GM18526 (cell line): ENCODE measurements around the gene FXYD4.

Source experiments
- POLR2A ChIP-seq: IDR thresholded peaks from 3 replicates; pipeline ENCODE4 v1.6.1; 2011; ENCODE audit not compliant: insufficient read length; ENCODE audit errors: extremely low read depth

FXYD4 gene

DNA sequence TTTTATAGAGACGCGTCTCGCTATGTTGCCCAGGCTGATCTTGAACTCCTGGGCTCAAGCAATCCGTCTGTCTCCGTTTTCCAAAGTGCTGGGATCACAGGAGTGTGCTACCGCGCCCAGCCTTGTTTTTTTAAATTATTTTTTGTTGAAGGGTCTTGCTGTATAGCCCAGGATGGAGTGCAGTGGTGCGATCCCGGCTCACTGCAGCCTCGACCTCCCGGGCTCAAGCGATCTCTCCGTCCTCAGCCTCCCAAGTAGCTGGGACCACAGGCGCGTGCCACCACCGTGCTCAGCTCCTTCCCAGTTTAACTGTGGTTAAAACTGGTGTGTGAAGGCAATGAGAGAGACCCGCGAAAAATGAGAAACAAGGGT, 48.5 kb downstream of the FXYD4 start:
- no peak for TF ChIP-seq POLR2A

DNA sequence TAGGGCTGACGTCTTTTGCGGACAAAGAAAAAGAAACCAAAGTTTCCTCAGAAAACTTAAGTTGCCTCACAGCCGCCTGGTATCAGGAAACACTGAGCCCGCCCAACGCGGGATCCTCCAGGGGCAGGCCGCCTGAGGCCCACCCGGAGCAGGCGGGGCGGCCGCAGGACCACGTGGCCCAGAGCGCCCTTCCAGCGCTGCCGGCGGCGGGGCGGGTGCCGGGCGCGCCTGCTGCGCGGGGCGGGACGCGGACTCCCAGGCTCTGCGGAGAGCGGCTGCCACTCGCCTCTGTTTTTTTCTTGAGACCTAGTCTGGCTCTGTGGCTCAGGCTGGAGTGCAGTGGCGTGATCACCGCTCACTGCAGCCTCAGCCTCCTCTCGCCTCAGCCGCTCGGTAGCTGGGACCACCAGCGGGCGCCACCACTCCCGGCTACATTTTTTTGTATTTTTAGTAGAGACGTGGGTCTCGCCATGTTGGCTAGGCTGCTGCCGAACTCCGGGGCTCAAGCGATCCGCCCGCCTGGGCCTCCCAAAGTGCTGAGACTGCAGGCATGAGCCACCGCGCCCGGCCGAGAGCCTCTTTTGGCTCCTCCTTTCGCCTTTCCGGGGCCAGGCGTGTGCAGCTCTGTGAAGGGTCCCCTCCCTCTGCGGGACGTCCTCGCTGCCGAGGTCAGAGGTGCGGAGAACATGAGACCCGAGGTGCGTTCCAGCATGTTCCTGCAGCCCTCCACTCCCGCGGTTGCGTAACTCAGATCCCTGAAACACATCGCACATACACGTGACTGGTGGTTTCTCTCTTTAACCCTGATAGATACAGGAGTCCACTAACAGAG, 49.1 kb downstream of the FXYD4 start:
- TF ChIP-seq POLR2A: peak; percentile 64

DNA sequence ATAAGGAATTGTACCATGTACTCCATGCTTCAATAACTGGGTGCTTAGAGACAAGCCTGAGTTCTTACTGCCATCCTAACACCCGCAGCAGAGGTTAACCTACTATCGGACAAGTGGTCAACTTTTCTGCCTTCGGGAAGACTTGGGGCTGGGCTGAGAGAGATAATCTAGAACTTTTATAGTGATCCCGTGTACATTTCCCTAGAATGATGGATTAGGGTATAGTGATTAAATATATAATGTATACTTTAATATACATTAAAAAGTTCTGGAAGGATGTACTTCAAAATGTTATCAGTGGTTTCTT, 49.7 kb downstream of the FXYD4 start:
- TF ChIP-seq POLR2A: no peak

DNA sequence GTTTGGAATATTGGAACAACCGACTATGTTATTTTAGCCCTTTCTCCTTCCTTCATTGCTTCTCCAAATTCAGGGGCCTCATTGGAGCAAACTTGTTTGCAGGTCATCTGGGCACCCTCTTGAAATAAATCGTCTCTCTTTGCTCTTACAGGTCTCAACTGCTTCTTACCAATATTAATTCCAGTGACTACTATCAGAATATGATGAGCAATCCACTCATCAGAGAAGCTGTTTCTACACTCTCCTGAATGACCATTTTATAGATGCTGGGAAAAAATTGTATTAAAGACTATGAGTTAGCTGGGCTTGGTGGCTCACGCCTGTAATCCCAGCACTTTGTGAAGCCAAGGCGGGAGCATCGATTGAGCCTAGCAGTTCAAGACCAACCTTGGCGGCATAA, 50.1 kb downstream of the FXYD4 start:
- TF ChIP-seq POLR2A: no peak

DNA sequence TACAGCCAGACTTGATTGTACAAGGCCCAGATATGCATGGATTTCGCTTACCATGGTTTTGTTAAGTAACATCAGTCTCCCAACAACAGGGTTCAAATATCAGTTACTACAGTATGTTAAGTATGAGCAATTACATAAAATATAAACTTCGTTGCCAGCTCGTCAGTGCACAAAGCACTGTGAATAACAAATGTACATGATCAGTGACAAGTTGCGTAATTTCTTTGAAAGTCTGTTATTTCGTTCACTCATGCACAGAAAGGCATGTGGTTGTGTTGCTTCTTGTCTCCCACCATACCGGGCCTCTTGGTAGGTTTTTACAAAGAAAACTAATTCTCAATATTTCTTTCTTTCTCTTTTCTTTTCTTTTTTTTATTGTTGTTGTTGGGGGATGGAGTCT, 53.0 kb downstream of the FXYD4 start:
- TF ChIP-seq POLR2A: no peak
